ENCODE results near the gene COX11.

The COX11 gene

GRCh38 chr17:54968262-54968987 is at the start of gene COX11, which contains the start of gene STXBP4:
Gene COX11, minus strand, starts transcription at chr17:54968654. Its CDS starts 8 bp downstream, at chr17:54968646.
Gene STXBP4, plus strand, starts transcription at chr17:54968765. Its CDS starts 17,455 bp downstream, at chr17:54986220.
- Histone ChIP-seq H3K9me3 (no peaks in the 10 kb centered on the region), H3K4me3 (ENCODE audit: low read depth in 1 of 2, low read length in 1 of 2) (peak within 1 kb of the TSS; percentile 79 to 83), H3K27ac (peak within 1 kb of the TSS; percentile 56), H3K4me1 (ENCODE audit: control insufficient read depth in 1 of 2, insufficient read depth in 1 of 2, low read depth in 1 of 2, low read length in 1 of 2) (peaks cover 12 to 17% of the 10 kb centered on the region in 2 experiments), H3K36me3 (peaks cover 15% of the 10 kb centered on the region), H3K27me3 (no peaks in the 10 kb centered on the region)
- no peak for TF ChIP-seq CTCF (IDR thresholded peaks at IDR 0.05)

GRCh38 chr17:55005520-55005919 is 37.1 kb upstream of the COX11 start:
- Histone ChIP-seq H3K36me3 (no peaks in the 10 kb centered on the region), H3K4me1 (ENCODE audit: control insufficient read depth in 1 of 2, insufficient read depth in 1 of 2, low read depth in 1 of 2, low read length in 1 of 2) (no peaks in the 10 kb centered on the region), H3K4me3 (ENCODE audit: low read depth in 1 of 2, low read length in 1 of 2) (no peak overlapping the region), H3K27ac (no peak overlapping the region), H3K9me3 (no peaks in the 10 kb centered on the region), H3K27me3 (no peaks in the 10 kb centered on the region)
- no peak for TF ChIP-seq CTCF (IDR thresholded peaks at IDR 0.05)

- TF ChIP-seq CTCF (IDR thresholded peaks at IDR 0.05) = no peak
- no peaks in the 10 kb centered on the region for H3K36me3 ChIP-seq
- no peaks in the 10 kb centered on the region for H3K9me3 ChIP-seq
- H3K27ac ChIP-seq = no peak overlapping the region
- H3K27me3 ChIP-seq = no peaks in the 10 kb centered on the region
- no peak overlapping the region for H3K4me3 ChIP-seq (ENCODE audit: low read depth in 1 of 2, low read length in 1 of 2)
- no peaks in the 10 kb centered on the region for H3K4me1 ChIP-seq (ENCODE audit: control insufficient read depth in 1 of 2, insufficient read depth in 1 of 2, low read depth in 1 of 2, low read length in 1 of 2)
Observed at GRCh38 chr17:55004484-55004883, 36.0 kb upstream of the COX11 start.

- Histone ChIP-seq H3K36me3 (no peaks in the 10 kb centered on the region), H3K4me3 (ENCODE audit: low read depth in 1 of 2, low read length in 1 of 2) (no peak overlapping the region), H3K27me3 (no peaks in the 10 kb centered on the region), H3K9me3 (no peaks in the 10 kb centered on the region), H3K27ac (no peak overlapping the region), H3K4me1 (ENCODE audit: control insufficient read depth in 1 of 2, insufficient read depth in 1 of 2, low read depth in 1 of 2, low read length in 1 of 2) (no peaks in the 10 kb centered on the region)
- no peak for TF ChIP-seq CTCF (IDR thresholded peaks at IDR 0.05)
Observed at GRCh38 chr17:55002458-55002857, 34.0 kb upstream of the COX11 start.

- Histone ChIP-seq H3K27ac (no peak overlapping the region), H3K4me1 (ENCODE audit: control insufficient read depth in 1 of 2, insufficient read depth in 1 of 2, low read depth in 1 of 2, low read length in 1 of 2) (no peaks in the 10 kb centered on the region)
- no peak for TF ChIP-seq CTCF (IDR thresholded peaks at IDR 0.05)
Observed at GRCh38 chr17:54996441-54996840, 28.0 kb upstream of the COX11 start.

More at GRCh38 chr17:54996441-54996840, 28.0 kb upstream of the COX11 start:
- H3K9me3 ChIP-seq = no peaks in the 10 kb centered on the region
- H3K4me3 ChIP-seq (ENCODE audit: low read depth in 1 of 2, low read length in 1 of 2) = no peak overlapping the region
- H3K36me3 ChIP-seq = no peaks in the 10 kb centered on the region
- H3K27me3 ChIP-seq = no peaks in the 10 kb centered on the region

Measured in neutrophil (primary cell).